Activated CD4-positive, alpha-beta T cell treated with anti-CD3 and anti-CD28 coated beads, Interleukin-2, Interleukin-4, amounts not matched to agents 100 ng/mL and 50 ng/mL, durations not matched to agents 16 hours and 8 hours (primary cell): ENCODE measurements around the gene GPR156.
"Not testable (repeated sequence)": the region's sequence is repeated elsewhere in the genome, so short reads cannot be mapped to it uniquely, and the experiment has no call there.

ENCODE experiments used
- DNase-seq: peaks from one replicate; pipeline ENCODE4 v3.0.0-alpha.2; 2020; ENCODE audit warnings: low spot score

GPR156 gene

GRCh38 chr3:120284747-120285507 is at the start of gene GPR156:
TSS of gene GPR156 (minus strand) at chr3:120285222. CDS start at chr3:120244098, 41,124 bp downstream.
- no peak for DNase-seq

GRCh38 chr3:120332646-120333045 is 47.6 kb upstream of the GPR156 start:
- DNase-seq, result no peak

- no peak for DNase-seq
Measured at GRCh38 chr3:120331076-120331475, 46.1 kb upstream of the GPR156 start.

GRCh38 chr3:120326784-120327183 is 41.8 kb upstream of the GPR156 start:
- no peak for DNase-seq

GRCh38 chr3:120324190-120324589 is 39.2 kb upstream of the GPR156 start:
- no peak for DNase-seq

- DNase-seq, result not testable (repeated sequence)
Measured at GRCh38 chr3:120323761-120324160, 38.7 kb upstream of the GPR156 start.

GRCh38 chr3:120311863-120312794 is 27.1 kb upstream of the GPR156 start:
- peak; percentile 31 for DNase-seq

- no peak for DNase-seq
Measured at GRCh38 chr3:120306519-120307455, 21.8 kb upstream of the GPR156 start.

GRCh38 chr3:120304616-120305015 is 19.6 kb upstream of the GPR156 start:
- DNase-seq, result no peak

GRCh38 chr3:120302361-120302760 is 17.3 kb upstream of the GPR156 start:
- no peak for DNase-seq

GRCh38 chr3:120300971-120301370 is 15.9 kb upstream of the GPR156 start:
- no peak for DNase-seq

- no peak for DNase-seq
Measured at GRCh38 chr3:120299403-120299802, 14.4 kb upstream of the GPR156 start.

GRCh38 chr3:120298996-120299395 is 14.0 kb upstream of the GPR156 start:
- no peak for DNase-seq

- not testable (repeated sequence) for DNase-seq
Measured at GRCh38 chr3:120291552-120291951, 6.5 kb upstream of the GPR156 start.

GRCh38 chr3:120289636-120290035 is 4.6 kb upstream of the GPR156 start:
- DNase-seq, result no peak

- DNase-seq, result no peak
Measured at GRCh38 chr3:120286465-120286864, 1.4 kb upstream of the GPR156 start.

- DNase-seq, result no peak
Measured at GRCh38 chr3:120285508-120285841, 453 bp upstream of the GPR156 start.

- no peak for DNase-seq
Measured at GRCh38 chr3:120281261-120281660, 3.8 kb downstream of the GPR156 start.

GRCh38 chr3:120280566-120280965 is 4.5 kb downstream of the GPR156 start:
- no peak for DNase-seq

GRCh38 chr3:120280026-120280425 is 5.0 kb downstream of the GPR156 start:
- DNase-seq, result no peak

- no peak for DNase-seq
Measured at GRCh38 chr3:120276767-120277166, 8.3 kb downstream of the GPR156 start.

GRCh38 chr3:120275618-120276017 is 9.4 kb downstream of the GPR156 start:
- no peak for DNase-seq
